Fibroblast of villous mesenchyme (primary cell): ENCODE results near the gene CGB5. TPM values are rescaled to one million over a fixed set of nuclear protein-coding genes. Genes with fewer than 3 reads are reported as not detected.
A peak's percentile ranks its signal among the peaks of the same experiment; 100 is the strongest.

Source experiments
- DNase-seq: peaks from one replicate; pipeline ENCODE4 v3.0.0-alpha.2; 2010; ENCODE audit warnings: low read depth
- H3K4me3 ChIP-seq: 2 replicates; pipeline ENCODE4 v1.5.1; 2011; ENCODE audit warnings: low read depth, mild to moderate bottlenecking, low read length
- total RNA-seq: library from RNA; depleted of rRNA; stranded (reverse); fragments of >200 nt; gene quantifications from 2 replicates; pipeline ENCODE4 v1.2.3, GENCODE V29; 2012
- TF ChIP-seq, protein P1 (sequence below): IDR thresholded peaks from 2 replicates; pipeline ENCODE4 v1.5.1; 2012; ENCODE audit warnings: low read depth, mild to moderate bottlenecking, low read length; ENCODE audit not compliant: insufficient read depth

Gene CGB5
- total RNA-seq, 1 donor: not detected

DNA sequence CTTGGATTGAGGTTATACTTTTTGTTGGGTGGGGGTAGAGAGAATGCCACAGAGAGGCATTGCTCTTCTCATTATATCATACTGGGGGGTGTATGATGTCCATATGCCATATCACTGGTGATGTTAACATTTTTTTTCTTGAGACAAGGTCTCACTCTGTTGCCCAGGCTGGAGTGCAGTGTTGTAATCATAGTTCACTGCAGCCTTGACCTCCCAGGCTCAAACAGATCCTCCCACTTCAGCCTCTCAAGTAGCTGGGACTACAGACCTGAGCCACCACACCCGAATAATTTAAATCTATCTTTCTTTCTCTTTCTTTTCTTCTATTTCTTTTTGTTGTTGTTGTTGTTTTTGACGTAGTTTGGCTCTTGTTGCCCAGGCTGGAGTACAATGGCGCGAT, 36.7 kb downstream of the CGB5 start:
- DNase-seq: no peak
- H3K4me3 ChIP-seq: no peak overlapping the region
- TF ChIP-seq, protein P1, sequence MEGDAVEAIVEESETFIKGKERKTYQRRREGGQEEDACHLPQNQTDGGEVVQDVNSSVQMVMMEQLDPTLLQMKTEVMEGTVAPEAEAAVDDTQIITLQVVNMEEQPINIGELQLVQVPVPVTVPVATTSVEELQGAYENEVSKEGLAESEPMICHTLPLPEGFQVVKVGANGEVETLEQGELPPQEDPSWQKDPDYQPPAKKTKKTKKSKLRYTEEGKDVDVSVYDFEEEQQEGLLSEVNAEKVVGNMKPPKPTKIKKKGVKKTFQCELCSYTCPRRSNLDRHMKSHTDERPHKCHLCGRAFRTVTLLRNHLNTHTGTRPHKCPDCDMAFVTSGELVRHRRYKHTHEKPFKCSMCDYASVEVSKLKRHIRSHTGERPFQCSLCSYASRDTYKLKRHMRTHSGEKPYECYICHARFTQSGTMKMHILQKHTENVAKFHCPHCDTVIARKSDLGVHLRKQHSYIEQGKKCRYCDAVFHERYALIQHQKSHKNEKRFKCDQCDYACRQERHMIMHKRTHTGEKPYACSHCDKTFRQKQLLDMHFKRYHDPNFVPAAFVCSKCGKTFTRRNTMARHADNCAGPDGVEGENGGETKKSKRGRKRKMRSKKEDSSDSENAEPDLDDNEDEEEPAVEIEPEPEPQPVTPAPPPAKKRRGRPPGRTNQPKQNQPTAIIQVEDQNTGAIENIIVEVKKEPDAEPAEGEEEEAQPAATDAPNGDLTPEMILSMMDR: no peak

GRCh38 chr19:49081273-49081672, 37.6 kb downstream of the CGB5 start:
- H3K4me3 ChIP-seq: no peak overlapping the region
- DNase-seq: no peak
- TF ChIP-seq, protein P1: no peak

GRCh38 chr19:49084206-49085019, 40.8 kb downstream of the CGB5 start:
- DNase-seq: no peak
- TF ChIP-seq, protein P1: no peak
- H3K4me3 ChIP-seq: peak overlapping the region; percentile 51

DNA sequence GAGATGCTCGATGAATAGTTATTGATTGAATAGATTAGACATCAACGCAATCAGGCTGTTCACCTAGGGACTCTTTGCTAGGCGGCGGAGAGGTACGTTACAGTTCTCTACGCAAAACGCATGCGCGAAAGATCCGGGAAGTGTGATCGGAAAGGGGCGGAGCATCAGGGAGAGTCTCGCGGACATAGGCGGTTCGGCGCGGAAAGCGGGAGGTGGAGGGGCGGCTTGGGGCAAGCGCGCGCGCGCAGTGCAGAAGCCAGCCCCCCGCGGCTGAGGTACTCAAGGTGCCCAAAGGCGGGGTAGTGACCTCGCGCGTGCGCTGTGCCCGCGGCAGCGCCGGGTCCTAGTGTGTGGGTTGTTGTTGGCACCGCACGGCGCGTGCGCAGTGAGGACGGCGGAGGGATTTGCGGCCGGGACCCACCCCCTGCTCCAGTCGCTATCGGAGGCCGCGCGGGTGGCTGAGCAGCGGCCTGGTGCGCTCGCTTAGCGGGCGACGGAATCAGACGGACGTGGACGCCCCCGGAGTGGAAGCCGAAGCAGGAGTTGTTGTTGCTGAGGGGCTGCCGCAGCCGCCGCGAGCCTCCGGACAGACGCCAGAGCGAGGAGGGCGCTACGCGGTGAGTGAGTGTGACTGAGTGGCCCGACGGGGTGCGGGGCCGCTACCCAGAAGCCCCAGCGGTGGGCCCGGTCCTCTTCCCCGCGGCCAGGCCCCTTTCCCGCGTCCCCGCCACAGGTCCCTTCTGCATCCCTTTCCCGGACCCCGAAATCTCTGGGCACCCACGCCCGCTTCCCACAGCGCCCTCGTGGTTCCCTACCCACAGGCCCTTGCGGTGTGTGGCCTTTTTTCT, 41.6 kb downstream of the CGB5 start, which contains the start of gene SNRNP70:
TSS of gene SNRNP70 (plus strand) at position 432 of the 848 bp plus-strand sequence. CDS start 964 bp downstream, outside the sequence.
- TF ChIP-seq, protein P1: no peak
- DNase-seq: peak; percentile 100
- peak within 1 kb of the TSS; percentile 97 for H3K4me3 ChIP-seq

GRCh38 chr19:49085868-49086232, 42.2 kb downstream of the CGB5 start:
- TF ChIP-seq, protein P1: no peak
- no peak for DNase-seq
- peak overlapping the region; percentile 97 for H3K4me3 ChIP-seq

DNA sequence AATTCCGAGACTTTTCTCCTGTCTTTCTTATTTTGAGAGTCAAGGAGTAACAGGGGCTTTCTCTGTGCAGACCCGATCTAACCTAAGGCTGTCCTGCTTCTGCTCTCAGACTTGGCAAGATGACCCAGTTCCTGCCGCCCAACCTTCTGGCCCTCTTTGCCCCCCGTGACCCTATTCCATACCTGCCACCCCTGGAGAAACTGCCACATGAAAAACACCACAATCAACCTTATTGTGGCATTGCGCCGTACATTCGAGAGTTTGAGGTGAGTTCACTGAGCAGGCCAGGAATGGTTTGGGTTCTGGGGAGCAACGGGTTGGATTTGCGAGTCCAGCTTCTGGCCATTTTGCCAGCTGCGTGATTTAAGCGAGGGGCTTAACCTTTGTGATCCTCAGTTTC, 42.6 kb downstream of the CGB5 start:
- no peak for DNase-seq
- H3K4me3 ChIP-seq: peak overlapping the region; percentile 97
- TF ChIP-seq, protein P1: no peak
